SU-DHL-6 (cell line): ENCODE results near the gene PDE4C.
A peak's percentile ranks its signal among the peaks of the same experiment; 100 is the strongest.

Experiments used
- CTCF ChIP-seq: fragments of 200-600 bp; sonication (generic); IDR thresholded peaks from one replicate; pipeline ENCODE4 v1.5.1; 2017; ENCODE audit warnings: antibody characterized with exemption, mild to moderate bottlenecking, low read length, moderate library complexity; ENCODE audit not compliant: insufficient read depth, poor library complexity, severe bottlenecking
- EZH2phosphoT487 ChIP-seq: fragments of 200-600 bp; sonication (generic), shearing (Covaris generic); conservative IDR thresholded peaks from 2 replicates; pipeline ENCODE4 v1.6.1; 2018; ENCODE audit warnings: mild to moderate bottlenecking, antibody characterized with exemption, low read length, moderate library complexity, mixed read lengths

DNA sequence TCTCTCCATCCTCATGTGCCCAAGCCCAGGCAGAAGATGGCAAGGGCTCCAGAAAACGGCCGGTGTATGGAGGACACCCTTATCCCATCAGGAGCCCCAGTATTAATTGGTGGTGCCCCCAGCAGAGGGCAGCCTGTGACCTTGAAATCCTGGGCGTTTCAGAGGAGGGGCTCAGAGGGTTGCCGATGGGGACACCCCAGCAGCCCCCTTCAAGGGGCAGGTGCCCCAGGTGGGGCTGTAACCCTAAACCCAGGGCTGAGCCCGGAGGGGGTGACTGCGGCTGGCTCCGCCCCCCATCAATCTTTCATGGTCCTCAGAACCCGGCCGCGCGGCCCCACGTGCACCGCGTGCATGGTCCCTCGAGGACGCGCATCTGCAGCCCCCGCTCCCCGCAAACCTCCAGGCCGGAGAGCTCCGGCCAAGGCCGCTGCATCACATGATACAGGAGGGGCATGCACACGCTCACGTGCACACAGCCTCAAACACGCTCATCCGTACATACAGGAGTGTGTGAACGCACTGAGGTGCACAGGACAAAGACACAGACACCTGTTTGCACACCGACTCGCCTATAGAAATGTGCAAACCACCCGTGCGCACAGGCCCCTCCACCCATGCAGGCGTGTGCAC lies 23.3 kb downstream of the PDE4C start:
- TF ChIP-seq CTCF (peak; percentile 33), EZH2phosphoT487 (no peak)
